Endothelial cell of umbilical vein (primary cell): ENCODE data around the gene SPDL1. TPM values are rescaled to one million over a fixed set of nuclear protein-coding genes. Genes with fewer than 3 reads are reported as not detected.

Experiments used
- BruUV-seq: library from RNA; stranded (reverse); fragments of 400-500 nt; replicated peaks from 2 replicates; lab custom pipeline; 2021; lab: Mats Ljungman, UMichigan
- CTCF ChIA-PET: fragments of 300-600, 350-600 bp; sonication (Branson Sonifier 250); formaldehyde crosslinking; loops from one replicate; lab custom pipeline; 2021; ENCODE audit warnings: antibody characterized with exemption, inconsistent platforms; lab: Charles Lee
- POLR2A ChIA-PET: fragments of 300-600, 350-600 bp; sonication (Branson Sonifier 250); formaldehyde crosslinking; loops from one replicate; lab custom pipeline; 2021; ENCODE audit warnings: antibody characterized with exemption, inconsistent platforms; lab: Charles Lee
- DNase-seq: peaks from one replicate; pipeline ENCODE4 v3.0.0-alpha.2; 2011; ENCODE audit warnings: low read depth, low spot score
- FAIRE-seq: peaks from 2 replicates; lab custom pipeline; 2011; peaks lifted over from hg19 to GRCh38; lab: Jason Lieb, UNC
- H2AFZ ChIP-seq: 2 replicates; pipeline ENCODE4 v1.6.0; 2012; ENCODE audit warnings: low read depth, low read length, control low read depth, inconsistent platforms
- H3K27ac ChIP-seq: 2 replicates; pipeline ENCODE4 v1.5.1; 2011; ENCODE audit warnings: low read depth, mild to moderate bottlenecking, control low read depth, low read length, moderate library complexity; ENCODE audit not compliant: insufficient read depth
- H3K27me3 ChIP-seq, 2 experiments: 2 replicates each; pipeline versions ENCODE4 v1.6.0 to v1.6.1; 2011; ENCODE audit warnings: low read length in 2 of 2, mixed read lengths in 1 of 2; ENCODE audit not compliant: control insufficient read depth in 2 of 2, insufficient read depth in 2 of 2
- H3K36me3 ChIP-seq, 2 experiments: 2 replicates in 1 of 2; 3 replicates in 1 of 2; pipeline ENCODE4 v1.5.1; 2011; ENCODE audit warnings: low read length in 2 of 2, mild to moderate bottlenecking in 1 of 2, moderate library complexity in 1 of 2; ENCODE audit not compliant: control insufficient read depth in 2 of 2, insufficient read depth in 2 of 2; ENCODE audit errors: extremely low read depth in 1 of 2
- H3K4me1 ChIP-seq: 3 replicates; pipeline ENCODE4 v1.5.1; 2011; ENCODE audit warnings: mild to moderate bottlenecking, low read length; ENCODE audit not compliant: control insufficient read depth, insufficient read depth; ENCODE audit errors: extremely low read depth
- H3K4me2 ChIP-seq: 2 replicates; pipeline ENCODE4 v1.6.1; 2011; ENCODE audit warnings: low read length, control low read depth, mixed read lengths; ENCODE audit not compliant: insufficient read depth
- H3K4me3 ChIP-seq, 3 experiments: fragments of 200-600 bp in 1 of 3; sonication (generic), shearing (Covaris generic) in 1 of 3; replicated peaks in 1 of 3; 2 replicates each; pipeline ENCODE4 v1.5.1; 2011 to 2016; ENCODE audit warnings: control low read depth in 3 of 3, low read length in 3 of 3, mild to moderate bottlenecking in 2 of 3, inconsistent platforms in 1 of 3, low read depth in 1 of 3, moderate library complexity in 1 of 3; ENCODE audit not compliant: insufficient read depth in 1 of 3
- H3K79me2 ChIP-seq: 2 replicates; pipeline ENCODE4 v1.6.0; 2012; ENCODE audit warnings: low read length, inconsistent platforms; ENCODE audit not compliant: control insufficient read depth, insufficient read depth
- H3K9ac ChIP-seq: replicated peaks from 2 replicates; pipeline ENCODE3; 2011; ENCODE audit warnings: low read length, control low read depth; ENCODE audit not compliant: insufficient read depth; ENCODE audit errors: extremely low read depth
- H3K9me1 ChIP-seq: replicated peaks from 3 replicates; pipeline ENCODE4 v1.6.0; 2011; ENCODE audit warnings: mild to moderate bottlenecking, low read length; ENCODE audit not compliant: control insufficient read depth, insufficient read depth; ENCODE audit errors: extremely low read depth
- H3K9me3 ChIP-seq: replicated peaks from 2 replicates; pipeline ENCODE4 v1.5.1; 2012; ENCODE audit warnings: low read length, inconsistent platforms; ENCODE audit not compliant: control insufficient read depth, insufficient read depth
- H4K20me1 ChIP-seq: replicated peaks from 2 replicates; pipeline ENCODE3; 2011; ENCODE audit warnings: mild to moderate bottlenecking, low read length; ENCODE audit not compliant: control insufficient read depth, insufficient read depth; ENCODE audit errors: extremely low read depth
- EZH2 ChIP-seq: IDR thresholded peaks from 2 replicates; pipeline ENCODE4 v1.6.1; 2012; ENCODE audit warnings: borderline replicate concordance, low read depth, mild to moderate bottlenecking, moderate library complexity, low read length, inconsistent platforms; ENCODE audit not compliant: severe bottlenecking
- GATA2 ChIP-seq: IDR thresholded peaks from 2 replicates; pipeline ENCODE4 v1.7.0; 2011; ENCODE audit warnings: low read depth, mild to moderate bottlenecking, moderate library complexity, mixed read lengths, low read length; ENCODE audit not compliant: insufficient read length, insufficient read depth
- JUN ChIP-seq: IDR thresholded peaks from 2 replicates; pipeline ENCODE4 v1.6.1; 2011; ENCODE audit warnings: borderline replicate concordance, low read depth; ENCODE audit not compliant: insufficient read length, insufficient read depth
- MYC ChIP-seq: IDR thresholded peaks from one replicate; pipeline ENCODE4 v1.6.1; 2011; ENCODE audit warnings: mild to moderate bottlenecking, low read depth, low read length
- POLR2A ChIP-seq: IDR thresholded peaks from 2 replicates; pipeline ENCODE4 v1.6.1; 2012; ENCODE audit warnings: low read depth, mild to moderate bottlenecking, control low read depth, low read length
- POLR2AphosphoS5 ChIP-seq: IDR thresholded peaks from 2 replicates; pipeline ENCODE4 v1.6.1; 2012; ENCODE audit warnings: low read depth, mild to moderate bottlenecking, control low read depth, low read length, moderate library complexity; ENCODE audit not compliant: insufficient read depth
- dilution Hi-C: fragments of 300-500 bp; cut with MboI; formaldehyde crosslinking; loops from one replicate; pipeline ENCODE4 v1.15.0; 2019; ENCODE audit warnings: low sequenced_read_pairs; ENCODE audit not compliant: extremely low pct_ligation_motif_present
- intact Hi-C: fragments of 100-400 bp; cut with micrococcal nuclease; formaldehyde crosslinking; loops from one replicate; pipeline ENCODE4 v1.10.0; 2022
- polyA plus RNA-seq, 4 experiments: library from polyadenylated mRNA; depleted of rRNA in 3 of 4; stranded (reverse) in 3 of 4; unstranded in 1 of 4; fragments of >200 nt; gene quantifications; 2 replicates each; pipeline versions ENCODE4 v1.2.1 to v1.2.3, GENCODE V29; 2011 to 2012; ENCODE audit warnings: missing spikeins in 1 of 4
- total RNA-seq: library from RNA; stranded (reverse); gene quantifications from 2 replicates; pipeline ENCODE4 v1.2.3, GENCODE V29; 2021
- TF ChIP-seq, protein P1 (sequence below): IDR thresholded peaks from 2 replicates; pipeline ENCODE4 v1.6.1; 2011; ENCODE audit not compliant: insufficient read depth, insufficient read length
- TF ChIP-seq, protein P2 (sequence below), 2 donors: IDR thresholded peaks; 1 replicate in 1 of 2; 2 replicates in 1 of 2; pipeline ENCODE4 v1.5.1; 2011; ENCODE audit warnings: low read length in 2 of 2, mild to moderate bottlenecking in 2 of 2, moderate library complexity in 2 of 2, control low read depth in 1 of 2, inconsistent platforms in 1 of 2, low read depth in 1 of 2; ENCODE audit not compliant: insufficient read depth in 1 of 2; ENCODE audit errors: extremely low read depth in 1 of 2

The SPDL1 gene
- total and polyA plus RNA-seq, 2 donors (not counting 3 experiments of a cell fraction or from before 2014, with no cell fraction given): 19.7 to 51.8 TPM

DNA sequence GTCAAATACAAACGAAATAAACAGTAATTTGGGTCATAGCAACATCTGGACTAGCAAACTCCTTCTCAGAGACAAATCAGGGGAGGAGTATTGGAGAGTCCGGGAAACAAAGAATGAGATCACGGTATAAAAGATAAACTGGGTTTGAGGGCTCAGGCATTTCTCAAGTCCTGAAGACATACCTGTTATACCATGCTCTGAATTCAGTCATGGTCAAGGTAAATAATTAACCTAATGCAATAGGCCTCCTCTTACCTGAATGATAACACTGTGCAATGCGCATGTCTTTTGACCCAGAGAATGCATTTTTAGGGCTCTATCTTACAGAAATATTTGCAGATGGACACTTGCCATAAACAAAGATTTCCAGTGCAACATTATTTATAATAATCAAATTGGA is 31.9 kb upstream of the SPDL1 start:
- Histone ChIP-seq H2AFZ (no peak overlapping the region), H3K27ac (no peak overlapping the region), H3K9me1 (no peaks in the 10 kb centered on the region), H3K4me1 (no peaks in the 10 kb centered on the region), H3K9me3 (no peaks in the 10 kb centered on the region), H3K36me3 (no peaks in the 10 kb centered on the region), H3K79me2 (no peaks in the 10 kb centered on the region), H3K4me2 (no peak overlapping the region), H3K4me3 (no peak overlapping the region), H4K20me1 (no peaks in the 10 kb centered on the region), H3K27me3 (peaks cover 3 to 12% of the 10 kb centered on the region in 2 experiments), H3K9ac (no peak overlapping the region)
- dilution Hi-C loops (no loop called here), intact Hi-C loops (no loop called here)
- DNase-seq (no peak), FAIRE-seq (no peak)
- BruUV-seq: no TSS peak
- ChIA-PET CTCF (no interaction called here), POLR2A (no interaction called here)
- TF ChIP-seq, protein P1, sequence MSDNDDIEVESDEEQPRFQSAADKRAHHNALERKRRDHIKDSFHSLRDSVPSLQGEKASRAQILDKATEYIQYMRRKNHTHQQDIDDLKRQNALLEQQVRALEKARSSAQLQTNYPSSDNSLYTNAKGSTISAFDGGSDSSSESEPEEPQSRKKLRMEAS: no peak
- TF ChIP-seq, protein P2, sequence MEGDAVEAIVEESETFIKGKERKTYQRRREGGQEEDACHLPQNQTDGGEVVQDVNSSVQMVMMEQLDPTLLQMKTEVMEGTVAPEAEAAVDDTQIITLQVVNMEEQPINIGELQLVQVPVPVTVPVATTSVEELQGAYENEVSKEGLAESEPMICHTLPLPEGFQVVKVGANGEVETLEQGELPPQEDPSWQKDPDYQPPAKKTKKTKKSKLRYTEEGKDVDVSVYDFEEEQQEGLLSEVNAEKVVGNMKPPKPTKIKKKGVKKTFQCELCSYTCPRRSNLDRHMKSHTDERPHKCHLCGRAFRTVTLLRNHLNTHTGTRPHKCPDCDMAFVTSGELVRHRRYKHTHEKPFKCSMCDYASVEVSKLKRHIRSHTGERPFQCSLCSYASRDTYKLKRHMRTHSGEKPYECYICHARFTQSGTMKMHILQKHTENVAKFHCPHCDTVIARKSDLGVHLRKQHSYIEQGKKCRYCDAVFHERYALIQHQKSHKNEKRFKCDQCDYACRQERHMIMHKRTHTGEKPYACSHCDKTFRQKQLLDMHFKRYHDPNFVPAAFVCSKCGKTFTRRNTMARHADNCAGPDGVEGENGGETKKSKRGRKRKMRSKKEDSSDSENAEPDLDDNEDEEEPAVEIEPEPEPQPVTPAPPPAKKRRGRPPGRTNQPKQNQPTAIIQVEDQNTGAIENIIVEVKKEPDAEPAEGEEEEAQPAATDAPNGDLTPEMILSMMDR (IDR thresholded peaks at IDR 0.05; ENCODE audit: extremely low read depth in 1 of 2, insufficient read depth in 1 of 2, low read depth in 1 of 2, low read length in 2 of 2): no peak
- TF ChIP-seq MYC: no peak
- TF ChIP-seq GATA2: no peak
- TF ChIP-seq POLR2AphosphoS5: no peak
- TF ChIP-seq JUN: no peak
- TF ChIP-seq EZH2: no peak
- no peak for TF ChIP-seq POLR2A
